GM18526 (cell line): ENCODE results near the gene LRRC74A.

ENCODE experiments used
- POLR2A ChIP-seq: IDR thresholded peaks from 3 replicates; pipeline ENCODE4 v1.6.1; 2011; ENCODE audit not compliant: insufficient read length; ENCODE audit errors: extremely low read depth

The LRRC74A gene

DNA sequence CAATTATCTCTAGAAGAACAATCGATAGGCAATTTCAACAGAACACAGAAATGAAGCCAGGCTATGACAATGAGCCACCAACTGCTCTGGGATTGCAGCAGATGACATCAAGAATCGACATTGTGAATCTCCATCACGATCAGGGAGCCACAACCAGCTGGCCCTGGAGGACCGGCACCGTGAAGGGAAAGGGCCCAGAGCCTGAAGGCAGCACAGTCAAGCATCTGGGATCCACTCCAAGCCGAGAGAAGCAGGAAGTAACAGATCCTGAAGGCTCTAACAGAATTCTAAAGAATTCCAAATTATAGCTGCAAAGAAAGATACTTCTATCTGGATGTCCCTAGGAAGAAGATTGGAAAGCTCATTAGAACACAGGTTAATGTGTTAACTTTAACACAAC is 61.0 kb downstream of the LRRC74A start:
- TF ChIP-seq POLR2A: no peak

DNA sequence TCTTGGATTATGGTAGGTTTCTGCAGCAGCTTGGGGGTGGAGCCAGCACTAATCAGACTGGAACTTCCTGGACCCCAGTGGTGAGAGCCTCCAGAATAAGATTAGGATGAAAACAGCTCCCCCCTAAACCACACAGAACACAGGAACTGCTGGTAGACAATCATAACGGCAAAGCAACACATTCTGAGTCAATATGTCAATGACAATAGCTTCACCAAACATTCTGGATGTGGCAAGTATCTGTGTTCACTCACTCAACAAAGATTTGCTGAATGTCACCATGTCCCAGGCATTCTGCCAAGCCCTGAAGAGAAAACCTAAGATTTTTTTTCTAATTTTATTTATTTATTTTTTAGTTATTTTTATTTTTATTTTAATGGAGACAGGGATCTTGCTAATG is 65.2 kb downstream of the LRRC74A start:
- no peak for TF ChIP-seq POLR2A

DNA sequence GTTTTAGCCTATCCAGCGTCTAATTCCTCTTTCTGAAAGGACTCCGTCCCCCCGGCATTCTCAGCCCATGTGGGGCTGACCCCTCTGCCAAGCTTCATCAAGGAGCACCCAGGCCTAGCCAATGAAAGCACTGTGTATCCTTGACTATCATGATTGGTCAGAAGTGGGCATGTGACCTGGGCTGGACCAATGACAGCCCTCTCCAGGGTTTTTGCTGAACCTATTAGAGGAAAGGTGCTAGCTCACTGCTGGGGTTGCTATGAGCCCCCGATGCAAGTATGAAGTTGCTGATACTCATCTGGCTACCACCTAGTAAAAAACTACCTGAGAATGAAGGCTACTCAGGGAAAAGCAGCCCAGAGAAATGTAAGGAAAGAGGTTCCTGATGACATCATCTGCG is 68.1 kb downstream of the LRRC74A start:
- TF ChIP-seq POLR2A: no peak

DNA sequence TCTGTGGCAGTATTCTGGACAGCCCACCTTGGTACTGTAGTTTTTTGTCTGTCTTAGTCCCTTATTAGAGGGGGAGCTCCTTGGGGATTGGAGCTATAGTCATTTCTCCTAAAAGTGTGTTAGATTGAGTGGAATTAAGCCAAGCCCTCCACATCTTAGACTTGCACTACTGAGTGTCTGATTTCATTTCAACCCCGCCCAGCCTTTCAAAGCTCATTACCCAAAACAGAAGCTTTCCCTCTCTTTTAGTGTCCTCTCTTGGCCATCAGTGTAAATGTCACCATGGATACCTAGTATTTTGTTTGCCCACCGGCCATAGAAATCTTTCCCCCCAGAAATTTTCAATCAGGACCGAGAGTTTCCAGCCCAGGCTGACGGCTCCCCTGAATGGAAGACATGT is 74.5 kb downstream of the LRRC74A start:
- no peak for TF ChIP-seq POLR2A

DNA sequence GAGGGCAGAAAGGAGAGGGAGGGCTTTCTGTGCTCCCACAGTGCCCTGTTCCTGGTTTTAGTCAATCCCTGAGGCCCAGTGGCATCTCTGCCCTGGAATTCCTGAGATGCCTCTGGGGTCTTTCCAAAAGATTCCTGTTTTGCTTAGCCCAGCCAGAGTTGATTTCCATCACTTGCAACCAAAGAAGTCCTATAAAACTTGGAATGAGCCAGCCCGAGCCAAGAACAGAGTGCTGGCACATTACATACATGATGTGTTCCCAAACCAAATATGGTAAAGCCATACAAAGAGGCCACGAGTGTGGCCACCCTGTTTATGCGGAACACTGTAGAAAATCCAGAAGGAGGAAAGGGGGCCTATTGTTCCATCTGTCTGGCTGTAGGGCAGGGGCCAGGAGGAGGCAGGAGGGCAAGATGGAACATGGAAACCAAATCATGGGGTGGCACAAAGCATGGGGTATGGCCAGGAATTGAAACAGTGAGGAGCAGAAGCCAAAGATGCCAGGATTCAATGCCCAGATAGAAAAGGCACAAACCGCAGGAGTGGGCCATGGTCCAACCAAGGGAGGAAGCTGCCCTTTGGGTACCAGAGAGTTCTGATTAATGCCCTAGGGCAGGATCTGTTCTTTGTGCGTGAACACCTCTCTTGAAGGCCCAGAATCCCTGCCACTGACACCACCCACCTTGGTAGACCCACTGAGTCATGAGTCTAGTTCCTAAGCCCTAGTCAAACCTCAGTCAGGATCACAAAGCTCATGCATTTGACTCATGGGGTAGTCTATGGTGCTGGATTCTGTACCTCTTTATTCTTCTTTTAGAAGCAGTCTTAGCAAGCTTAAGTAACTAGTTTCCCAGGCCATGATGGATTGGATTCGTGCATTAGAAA is 75.2 kb downstream of the LRRC74A start:
- no peak for TF ChIP-seq POLR2A

DNA sequence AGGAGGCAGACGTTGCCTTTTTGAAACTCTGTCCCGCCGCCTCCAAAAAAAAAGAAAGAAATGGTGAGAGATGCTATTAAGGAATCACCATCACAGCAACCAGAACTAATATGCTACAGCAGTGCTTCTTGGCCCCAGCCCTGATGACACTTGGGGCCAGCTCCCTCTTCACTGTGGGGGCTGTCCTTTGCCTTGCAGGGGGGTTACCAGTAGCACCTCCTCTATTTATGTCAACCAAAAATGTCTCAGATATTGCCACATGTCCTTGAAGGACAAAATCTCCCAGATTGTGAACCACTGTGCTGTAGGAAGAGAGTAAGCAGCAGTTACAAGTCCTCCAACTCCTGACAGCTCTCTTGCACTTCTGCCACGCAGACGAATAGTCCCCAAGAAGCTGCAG is 76.4 kb downstream of the LRRC74A start:
- TF ChIP-seq POLR2A: no peak

DNA sequence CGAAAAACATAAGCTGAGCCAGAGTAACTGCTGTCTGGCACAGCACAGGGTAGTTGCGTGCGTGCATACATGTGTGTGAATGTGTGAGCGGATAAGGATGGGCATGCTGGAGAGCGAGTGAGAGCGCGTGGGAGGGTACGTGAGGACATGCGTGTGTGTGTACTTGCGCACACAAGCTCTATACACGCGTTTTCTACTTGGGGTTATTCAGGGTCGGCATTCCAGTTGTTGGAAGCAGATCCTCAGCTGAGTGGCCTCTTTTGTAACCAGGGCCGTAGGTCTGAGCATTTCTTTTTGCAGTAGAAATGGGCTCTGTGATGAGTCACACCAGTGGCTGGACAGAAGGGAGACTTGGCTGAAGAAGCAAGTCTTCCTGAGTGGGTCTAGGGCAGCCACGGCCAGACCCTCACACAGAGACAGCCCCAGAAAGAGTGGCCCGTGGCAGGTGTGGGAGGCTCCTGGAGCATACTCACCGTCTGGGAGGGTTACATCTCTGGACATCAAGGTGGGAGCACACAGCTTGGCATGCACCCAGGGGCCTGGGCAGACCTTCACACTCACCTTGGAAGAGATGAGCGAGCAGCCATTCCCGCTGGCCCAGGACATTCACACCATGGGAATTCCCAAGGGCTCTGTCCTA is 78.0 kb downstream of the LRRC74A start:
- no peak for TF ChIP-seq POLR2A

DNA sequence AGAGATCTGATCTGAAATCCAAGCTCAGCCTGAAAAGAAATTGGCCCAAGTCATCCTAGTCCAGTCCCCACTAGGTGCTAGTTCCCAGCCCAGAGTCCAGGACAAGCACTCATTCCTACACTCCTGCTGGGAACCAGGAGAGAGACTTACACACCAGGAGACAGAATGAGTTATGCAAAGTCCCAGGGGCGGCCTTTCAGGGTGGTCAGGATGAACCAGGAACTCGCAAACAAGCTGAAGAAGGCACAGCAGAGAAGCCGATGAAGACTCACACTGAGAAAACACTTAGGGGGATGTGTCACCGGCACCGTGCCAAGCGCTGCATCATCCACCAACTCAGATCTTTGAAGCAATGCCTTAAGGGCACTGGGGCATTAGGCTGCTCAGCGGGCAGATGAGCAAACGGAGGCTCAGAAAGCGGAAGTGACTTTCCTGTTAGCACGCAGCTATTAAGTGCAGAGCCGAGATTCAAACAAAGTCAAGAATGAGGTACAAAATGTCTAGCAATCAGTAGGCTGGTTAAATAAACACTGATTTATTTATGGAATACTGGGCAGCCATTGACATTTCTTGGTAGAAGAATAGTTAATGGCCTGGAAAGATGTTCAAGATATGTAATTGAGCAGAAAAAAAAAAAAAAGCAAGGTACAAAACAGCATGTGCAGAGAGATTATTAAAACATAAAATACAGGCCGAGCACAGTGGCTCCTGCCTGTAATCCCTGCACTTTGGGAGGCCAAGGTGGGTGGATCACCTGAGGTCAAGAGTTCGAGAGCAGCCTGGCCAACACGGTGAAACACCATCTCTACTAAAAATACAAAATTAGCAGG is 78.7 kb downstream of the LRRC74A start:
- TF ChIP-seq POLR2A: no peak

DNA sequence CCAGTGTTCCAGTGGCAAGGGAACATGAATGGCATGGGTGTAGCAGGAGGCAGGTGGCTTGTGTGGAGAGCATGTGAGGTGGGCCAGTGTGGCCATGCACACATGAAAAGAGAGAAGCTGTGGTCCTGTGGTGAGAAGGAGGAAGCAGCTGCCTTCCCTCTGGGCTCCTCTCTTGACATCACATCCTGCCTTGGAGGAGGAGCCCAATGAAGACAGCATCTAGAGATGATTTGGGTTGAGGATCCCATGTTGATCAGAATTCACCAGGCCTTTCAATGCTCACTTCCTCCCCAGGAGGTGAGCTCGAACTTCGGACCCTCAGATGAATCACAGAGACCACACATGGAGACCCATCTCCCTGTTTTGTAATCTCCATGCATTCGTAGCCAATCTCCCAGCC is 82.6 kb downstream of the LRRC74A start:
- TF ChIP-seq POLR2A: no peak

DNA sequence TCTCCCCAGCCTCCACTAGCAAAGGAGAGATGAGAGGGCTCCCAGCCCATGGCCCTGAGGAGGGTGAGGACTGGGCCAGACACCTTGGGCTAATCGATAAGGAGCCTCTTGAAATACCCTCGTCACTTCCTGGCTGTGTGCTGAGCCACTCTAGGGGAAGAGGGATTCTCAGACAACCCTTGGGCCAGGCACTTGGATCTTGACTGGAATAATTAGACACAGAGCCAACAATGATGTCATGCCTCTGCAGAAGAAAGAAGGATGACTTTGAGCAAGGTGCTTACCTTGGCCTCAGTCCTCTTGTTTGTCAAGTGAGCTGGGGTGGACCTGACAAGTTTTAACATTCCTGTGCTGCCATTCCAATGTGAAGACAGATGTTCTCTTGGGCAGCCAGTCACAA is 83.1 kb downstream of the LRRC74A start:
- no peak for TF ChIP-seq POLR2A

DNA sequence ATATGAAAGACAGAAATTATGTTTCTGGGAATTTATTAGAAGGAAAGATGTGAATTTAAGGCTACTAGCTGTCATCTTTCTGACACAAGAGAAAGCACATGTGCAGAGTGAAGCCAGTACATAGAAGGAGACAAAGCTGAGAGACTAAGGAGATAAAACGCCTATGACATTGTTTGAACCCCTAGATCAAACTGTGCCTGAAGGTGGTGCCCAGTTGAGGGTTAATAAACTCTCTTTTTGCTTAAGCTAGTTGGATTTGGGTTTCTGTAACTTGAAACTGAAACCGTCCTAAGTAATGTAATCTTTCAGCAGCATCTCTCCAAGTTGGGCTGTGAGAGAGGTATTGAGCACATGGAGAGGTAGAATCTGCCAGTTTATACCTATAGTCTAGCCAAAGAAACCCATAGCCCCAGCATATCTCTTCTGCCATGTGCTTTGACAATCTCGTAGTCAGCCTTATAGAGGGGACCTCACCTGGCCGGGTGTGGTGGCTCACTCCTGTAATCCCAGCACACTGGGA is 84.2 kb downstream of the LRRC74A start:
- no peak for TF ChIP-seq POLR2A

DNA sequence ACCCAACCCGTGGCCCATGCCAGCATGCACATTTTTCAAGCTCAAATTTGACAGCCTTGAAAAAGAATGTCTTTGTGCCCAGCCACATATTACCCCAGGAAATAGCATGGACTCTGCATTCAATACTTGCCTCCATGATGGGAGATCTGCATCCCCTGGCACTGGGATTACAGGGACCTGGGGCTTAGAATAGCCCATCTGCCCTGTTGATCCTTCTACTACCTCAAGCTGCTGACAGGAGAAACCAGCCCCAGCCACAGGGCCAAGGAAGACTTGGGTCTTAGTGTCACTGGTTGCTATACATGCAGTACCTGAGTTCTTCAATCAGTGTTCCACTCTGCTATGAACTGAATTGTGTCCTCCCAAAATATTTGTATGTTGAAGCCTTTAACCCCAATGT is 85.3 kb downstream of the LRRC74A start:
- no peak for TF ChIP-seq POLR2A

DNA sequence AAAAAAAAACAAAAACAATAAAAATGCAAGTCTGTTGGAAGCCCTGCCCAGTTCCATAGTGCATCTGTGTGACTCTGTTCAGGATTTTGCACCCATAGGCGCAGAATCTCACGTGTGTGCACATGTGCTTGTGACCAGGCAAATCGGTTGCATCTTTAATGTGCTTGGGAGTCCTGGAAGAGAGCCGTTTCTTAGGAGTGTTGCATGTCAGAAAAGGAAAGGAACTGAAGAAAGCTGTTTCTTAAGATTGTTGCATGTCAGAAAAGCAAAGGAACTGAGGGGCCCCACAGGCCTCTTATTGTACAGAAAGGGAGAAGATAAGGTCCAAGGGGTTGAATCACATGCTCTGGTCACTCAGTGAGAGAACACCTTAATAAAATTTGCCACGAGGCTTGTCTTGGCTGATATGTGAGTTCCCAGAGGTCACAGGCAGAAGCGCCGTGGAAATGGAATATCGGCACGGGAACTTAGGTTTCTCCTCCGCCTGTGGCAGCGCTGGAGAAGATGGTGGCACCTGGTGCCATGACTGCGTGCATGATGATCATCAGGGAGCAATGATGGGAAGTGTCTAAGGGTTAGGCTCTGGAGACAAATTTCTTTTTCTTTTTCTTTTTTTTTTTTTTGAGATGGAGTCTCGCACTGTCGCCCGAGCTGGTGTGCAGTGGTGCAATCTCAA is 90.0 kb downstream of the LRRC74A start:
- TF ChIP-seq POLR2A: no peak

DNA sequence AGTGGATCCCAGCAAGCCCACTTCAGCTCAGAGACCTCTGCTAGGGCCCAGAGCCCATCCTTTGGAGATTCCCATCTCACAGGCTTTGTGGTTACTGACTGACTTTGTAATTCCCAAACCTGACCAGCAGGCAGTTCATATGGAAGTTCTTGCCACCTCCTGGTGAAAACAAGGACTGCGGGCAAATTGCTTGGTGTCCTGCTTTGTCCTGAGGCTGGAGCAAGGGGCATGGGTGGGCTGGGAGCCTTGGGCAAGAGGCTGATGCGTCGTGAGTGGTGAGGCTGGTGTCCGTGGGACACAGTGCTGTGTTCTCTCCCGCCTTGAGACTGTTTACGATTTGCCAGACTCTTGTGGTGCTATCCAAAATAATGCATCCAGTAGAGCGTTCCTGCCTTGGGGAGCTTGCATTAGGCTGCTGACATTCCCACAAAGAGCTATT is 91.0 kb downstream of the LRRC74A start:
- no peak for TF ChIP-seq POLR2A

DNA sequence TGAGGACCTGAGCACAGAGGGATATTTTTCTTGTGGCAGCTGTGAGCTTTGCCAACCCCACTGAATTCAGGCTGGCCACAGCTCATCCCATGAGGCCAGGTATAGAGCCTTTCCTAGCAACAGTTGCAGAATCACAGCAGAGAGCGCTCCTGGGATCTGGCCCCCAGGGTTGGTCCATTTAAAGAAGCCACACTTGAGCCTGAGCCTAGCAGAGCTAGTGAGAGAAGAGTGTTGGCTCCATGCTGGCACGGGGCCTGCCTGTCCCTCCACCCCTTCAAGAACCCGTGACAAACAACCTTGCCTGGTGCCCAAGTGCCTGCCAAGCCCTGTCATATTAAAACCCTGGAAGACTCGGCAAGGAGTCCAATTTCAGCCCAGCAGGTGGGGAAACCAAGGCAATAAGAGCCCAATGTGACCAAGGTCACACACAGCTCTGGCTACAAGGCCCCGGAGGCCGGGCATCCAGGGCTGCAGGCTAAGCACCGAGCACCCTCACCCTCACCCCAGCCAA is 91.6 kb downstream of the LRRC74A start:
- TF ChIP-seq POLR2A: no peak
